Heart right ventricle (tissue), 16 donors: ENCODE results near the gene UCK1. TPM values are rescaled to one million over a fixed set of nuclear protein-coding genes. Genes with fewer than 3 reads are reported as not detected.

Experiments used
- ATAC-seq, 8 donors: fragments of 200-7000 bp; cut with Tn5 transposase; one replicate each; pipeline ENCODE4 v1.9.1; 2020; ENCODE audit warnings: mild to moderate bottlenecking in 8 of 8, moderate library complexity in 8 of 8, moderate number of reproducible peaks in 1 of 8
- DNase-seq, 2 donors: peaks; one replicate each; pipeline ENCODE4 v3.0.0-alpha.2; 2020
- H3K27ac ChIP-seq, 10 donors: fragments of 200-600 bp; sonication (generic) in 2 of 10; one replicate each; pipeline versions ENCODE4 v1.5.0 to v1.8.0; 2020 to 2022; ENCODE audit warnings: mild to moderate bottlenecking in 3 of 10
- H3K27me3 ChIP-seq, 7 donors: fragments of 200-600 bp; one replicate each; pipeline ENCODE4 v1.8.0; 2021 to 2022; ENCODE audit warnings: mild to moderate bottlenecking in 2 of 7
- H3K36me3 ChIP-seq, 9 donors: fragments of 200-600 bp; sonication (generic) in 1 of 9; one replicate each; pipeline versions ENCODE4 v1.5.0 to v1.8.0; 2020 to 2022; ENCODE audit warnings: mild to moderate bottlenecking in 2 of 9
- H3K4me1 ChIP-seq, 9 donors: fragments of 200-600 bp; sonication (generic) in 1 of 9; one replicate each; pipeline versions ENCODE4 v1.5.0 to v1.8.0; 2020 to 2022; ENCODE audit warnings: mild to moderate bottlenecking in 4 of 9
- H3K4me3 ChIP-seq, 10 donors: fragments of 200-600 bp; sonication (generic) in 2 of 10; one replicate each; pipeline versions ENCODE4 v1.5.0 to v1.8.0; 2020 to 2022; ENCODE audit warnings: mild to moderate bottlenecking in 7 of 10, moderate library complexity in 2 of 10
- H3K9me3 ChIP-seq, 11 donors: fragments of 200-600 bp in 10 of 11; sonication (generic) in 2 of 11; one replicate each; pipeline versions ENCODE4 v1.5.0 to v1.8.0; 2013 to 2022; ENCODE audit warnings: mild to moderate bottlenecking in 2 of 11, control low read depth in 1 of 11, moderate library complexity in 1 of 11
- CTCF ChIP-seq, 9 donors: fragments of 200-600 bp; sonication (generic) in 2 of 9; IDR thresholded peaks; one replicate each; pipeline versions ENCODE4 v1.5.0 to v1.8.0; 2021 to 2022; ENCODE audit warnings: antibody characterized with exemption in 9 of 9, mild to moderate bottlenecking in 5 of 9, moderate library complexity in 1 of 9
- WGBS, 2 donors: extraction: QIAGEN DNeasy Blood & Tissue Kit; methylation state at CpG; one replicate each; pipeline ENCODE4 v1.1.7; 2013; ENCODE audit warnings: inconsistent platforms in 1 of 2; 5-methylcytosine and 5-hydroxymethylcytosine counted together
- intact Hi-C, 10 donors: fragments of 100-400 bp; cut with DNase I; formaldehyde crosslinking; loops; one replicate each; pipeline versions ENCODE4 v1.11.1 to v1.14.2; 2022
- polyA plus RNA-seq, 2 donors: library from polyadenylated mRNA; stranded (reverse); fragments of 200-250 nt; gene quantifications; one replicate each; pipeline ENCODE4 v1.2.3, GENCODE V29; 2013
- total RNA-seq, 10 donors: library from RNA; stranded (reverse); fragmentation: NEBNext Ultra II Directional in 3 of 10; extraction: Animal tissue kit (Norgen Biotek cat#: 25700) in 3 of 10; gene quantifications; one replicate each; pipeline versions ENCODE4 v1.2.1 to v1.2.4, GENCODE V29; 2021 to 2023
- donor health status: Arrhythmogenic right ventricular cardiomyopathy.
- donor health status: ischemic (EF 13 %, LVEDD 7.1; RV severe dilation, severe dysfunction).
- donor health status: healthy with polysubstance abuse.
- donor health status: DM: no; HTN: yes; CAD: no.
- donor health status: DM: no; HTN: no; CAD: no.
- donor health status: ischemic (EF 25% LVEDD 6.9; RV normal size, moderate dysfunction).
- donor health status: ischemic (EF 25% LVEDD 5.7; RV mildly dilated, moderate dysfunction).
- donor health status: healthy.
- donor health status: DM: yes; HTN: yes; CAD: no.
- donor health status: Ischemic cardiomyopathy.
- donor health status: ischemic (EF 35%, LVEDD 5.7; RV mildly dilated, moderate dysfunction).
- donor health status: nonischemic (EF 11% LVEDD 7.7; RV severe dilation, severe dysfunction).
- donor health status: DM: yes; HTN: yes; CAD: no.
- donor health status: PGD.
- donor health status: ischemic (EF 29% LVEDD 5.4; RV normal size, mild dysfunction).
- donor health status: nonischemic (EF 23%, LVEDD 6.1; RV moderate dilation, normal function).

Gene UCK1
- total and polyA plus RNA-seq, 12 donors = 16.6 to 32.7 (median 22.6) TPM

GRCh38 chr9:131528186-131528585 lies 2.9 kb downstream of the UCK1 start:
- Histone ChIP-seq H3K36me3 (peaks cover 0 to 70% (median 52%) of the 10 kb centered on the region in 9 donors), H3K27me3 (no peaks in the 10 kb centered on the region), H3K4me1 (peaks cover 7 to 19% (median 14%) of the 10 kb centered on the region in 9 donors), H3K27ac (no peak overlapping the region), H3K4me3 (no peak overlapping the region), H3K9me3 (no peaks in the 10 kb centered on the region)
- ATAC-seq = no peak
- DNase-seq = no peak
- 93 to 95% methylated on average over 7 of the region's 7 CpGs for WGBS, 2 donors
- intact Hi-C loops = no loop called here
- TF ChIP-seq CTCF (IDR thresholded peaks at IDR 0.05) = no peak

- Histone ChIP-seq H3K27me3 (no peaks in the 10 kb centered on the region), H3K36me3 (peaks cover 0 to 93% (median 66%) of the 10 kb centered on the region in 9 donors), H3K27ac (no peak overlapping the region), H3K9me3 (no peaks in the 10 kb centered on the region), H3K4me3 (no peak overlapping the region), H3K4me1 (peaks cover 4 to 13% (median 11%) of the 10 kb centered on the region in 9 donors)
- WGBS, 2 donors = 87 to 90% methylated on average over 19 of the region's 19 CpGs
- intact Hi-C loops = no loop called here
- no peak for DNase-seq
- no peak for ATAC-seq
- no peak for TF ChIP-seq CTCF (IDR thresholded peaks at IDR 0.05)
Measured at GRCh38 chr9:131525643-131526565, 5.2 kb downstream of the UCK1 start.

GRCh38 chr9:131524665-131525315 lies 6.3 kb downstream of the UCK1 start:
- H3K4me3 ChIP-seq = no peak overlapping the region
- peaks cover 0 to 5% (median 3%) of the 10 kb centered on the region in 9 donors for H3K4me1 ChIP-seq
- TF ChIP-seq CTCF (IDR thresholded peaks at IDR 0.05) = no peak
- H3K9me3 ChIP-seq = no peaks in the 10 kb centered on the region
- ATAC-seq (no peak), DNase-seq (no peak)
- H3K36me3 ChIP-seq = peaks cover 0 to 100% (median 76%) of the 10 kb centered on the region in 9 donors
- no peaks in the 10 kb centered on the region for H3K27me3 ChIP-seq
- H3K27ac ChIP-seq = no peak overlapping the region
- WGBS, 2 donors = 84 to 86% methylated on average over 23 of the region's 23 CpGs
- intact Hi-C loops = no loop called here
